Adipocyte (in vitro differentiated cells): Measurements from ENCODE around the gene TSC22D1.

Experiments used
- DNase-seq: peaks from one replicate; pipeline ENCODE4 v3.0.0-alpha.2; 2015; ENCODE audit warnings: low read depth
- H3K27me3 ChIP-seq: replicated peaks from 2 replicates; pipeline ENCODE4 v1.7.0; 2013; ENCODE audit warnings: mild to moderate bottlenecking, low read length, moderate library complexity; ENCODE audit not compliant: control insufficient read depth, insufficient read depth
- H3K36me3 ChIP-seq: 2 replicates; pipeline ENCODE4 v1.7.0; 2013; ENCODE audit warnings: low read length, mild to moderate bottlenecking, moderate library complexity; ENCODE audit not compliant: control insufficient read depth, insufficient read depth, severe bottlenecking
- H3K4me1 ChIP-seq: 2 replicates; pipeline ENCODE4 v1.7.0; 2013; ENCODE audit warnings: mild to moderate bottlenecking, low read length, moderate library complexity; ENCODE audit not compliant: control insufficient read depth, insufficient read depth
- H3K4me3 ChIP-seq: 2 replicates; pipeline ENCODE4 v1.7.0; 2013; ENCODE audit warnings: mild to moderate bottlenecking, low read length, moderate library complexity
- H3K9ac ChIP-seq: 2 replicates; pipeline ENCODE4 v1.7.0; 2013; ENCODE audit warnings: mild to moderate bottlenecking, low read length, moderate library complexity
- H3K9me3 ChIP-seq: 2 replicates; pipeline ENCODE4 v1.7.0; 2013; ENCODE audit warnings: mild to moderate bottlenecking, low read length, moderate library complexity; ENCODE audit not compliant: control insufficient read depth

TSC22D1 gene

DNA sequence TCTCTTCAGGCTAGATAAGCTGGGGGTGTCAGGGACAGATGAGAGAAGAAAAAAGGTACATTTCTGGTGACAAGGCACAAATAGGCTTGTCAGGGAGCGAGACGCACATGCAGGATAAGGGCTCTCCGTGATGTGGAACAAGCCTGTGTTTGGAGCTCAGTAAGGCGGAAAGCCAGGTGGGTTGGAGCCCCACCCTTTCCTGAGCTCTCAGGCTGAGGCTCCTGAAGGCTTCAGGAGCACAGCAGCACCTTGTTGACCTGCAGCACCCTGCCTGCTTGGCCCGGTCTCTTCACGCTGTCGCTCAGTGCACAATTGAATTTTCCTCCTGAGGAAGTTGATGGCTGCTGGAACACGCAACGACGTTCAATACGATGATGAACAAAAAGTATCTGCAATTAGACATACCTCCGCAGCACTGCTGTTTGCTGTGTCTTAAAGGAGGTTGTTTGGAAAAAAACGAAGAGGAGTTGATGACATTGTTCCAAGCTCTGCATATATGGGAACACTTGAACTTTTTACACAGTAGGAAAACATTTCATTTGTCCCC is 173.2 kb downstream of the TSC22D1 start:
- Histone ChIP-seq H3K9me3 (no peaks in the 10 kb centered on the region), H3K36me3 (no peaks in the 10 kb centered on the region), H3K27me3 (peaks cover 26% of the 10 kb centered on the region), H3K9ac (no peak overlapping the region), H3K4me3 (no peak overlapping the region), H3K4me1 (peaks cover 14% of the 10 kb centered on the region)
- no peak for DNase-seq

DNA sequence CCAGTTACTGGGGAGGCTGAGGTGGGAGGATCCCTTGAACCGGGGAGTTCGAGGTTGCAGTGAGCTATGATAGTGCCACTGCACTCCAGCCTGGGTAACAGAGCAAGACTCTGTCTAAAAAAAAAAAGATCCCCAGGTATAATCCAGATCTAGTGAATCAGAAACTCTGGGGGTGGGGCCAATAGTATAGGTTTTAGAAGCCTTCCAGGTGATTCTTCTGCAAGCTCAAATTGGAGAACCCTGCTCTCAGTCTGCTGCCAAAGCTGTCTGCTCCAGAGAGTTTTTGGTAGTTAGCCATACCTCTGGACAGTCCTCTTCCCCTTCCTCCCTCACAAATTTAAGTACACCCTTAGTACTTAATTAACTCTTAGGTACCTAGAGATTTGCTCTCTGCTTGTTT is 174.6 kb downstream of the TSC22D1 start:
- peaks cover 25% of the 10 kb centered on the region for H3K4me1 ChIP-seq
- no peaks in the 10 kb centered on the region for H3K36me3 ChIP-seq
- no peak overlapping the region for H3K9ac ChIP-seq
- no peak overlapping the region for H3K4me3 ChIP-seq
- no peaks in the 10 kb centered on the region for H3K9me3 ChIP-seq
- peaks cover 26% of the 10 kb centered on the region for H3K27me3 ChIP-seq
- no peak for DNase-seq

DNA sequence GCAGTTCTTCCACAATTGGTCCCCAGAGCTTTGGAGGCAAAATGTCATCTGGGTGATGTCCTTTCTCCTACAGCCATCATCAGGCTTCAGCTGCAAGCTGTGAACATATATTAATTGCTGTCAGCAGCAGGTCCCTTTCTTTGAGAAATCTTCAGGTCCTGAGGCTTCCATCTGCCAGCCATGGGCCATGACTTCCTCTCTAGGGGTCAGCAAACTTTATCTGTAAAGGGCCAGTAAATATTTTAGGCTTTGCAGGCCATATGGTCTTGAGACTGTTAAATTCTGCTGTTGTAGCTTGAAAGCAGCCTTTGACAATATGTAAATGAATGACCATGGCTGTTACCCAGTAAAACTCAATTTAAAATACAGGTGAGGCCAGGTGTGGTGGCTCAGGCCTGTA is 175.4 kb downstream of the TSC22D1 start:
- Histone ChIP-seq H3K4me1 (peaks cover 34% of the 10 kb centered on the region), H3K4me3 (no peak overlapping the region)

GRCh38 chr13:44399074-44399473 is 177.1 kb downstream of the TSC22D1 start:
- H3K9me3 ChIP-seq = no peaks in the 10 kb centered on the region
- H3K9ac ChIP-seq = no peak overlapping the region
- no peaks in the 10 kb centered on the region for H3K36me3 ChIP-seq
- H3K27me3 ChIP-seq = peaks cover 20% of the 10 kb centered on the region
- H3K4me3 ChIP-seq = no peak overlapping the region
- peaks cover 32% of the 10 kb centered on the region for H3K4me1 ChIP-seq
- no peak for DNase-seq

More for the DNA sequence above, 175.4 kb downstream of the TSC22D1 start:
- Histone ChIP-seq H3K9me3 (no peaks in the 10 kb centered on the region), H3K27me3 (peaks cover 25% of the 10 kb centered on the region), H3K36me3 (no peaks in the 10 kb centered on the region), H3K9ac (no peak overlapping the region)
- no peak for DNase-seq

- Histone ChIP-seq H3K4me1 (peaks cover 27% of the 10 kb centered on the region), H3K9ac (no peak overlapping the region), H3K4me3 (no peak overlapping the region), H3K27me3 (peaks cover 15% of the 10 kb centered on the region), H3K36me3 (no peaks in the 10 kb centered on the region), H3K9me3 (no peaks in the 10 kb centered on the region)
- no peak for DNase-seq
Observed at GRCh38 chr13:44398606-44399005, 177.5 kb downstream of the TSC22D1 start.

GRCh38 chr13:44397766-44398223 is 178.3 kb downstream of the TSC22D1 start:
- Histone ChIP-seq H3K27me3 (peaks cover 7% of the 10 kb centered on the region), H3K36me3 (no peaks in the 10 kb centered on the region), H3K9me3 (no peaks in the 10 kb centered on the region), H3K4me1 (peaks cover 21% of the 10 kb centered on the region), H3K4me3 (no peak overlapping the region), H3K9ac (peak overlapping the region; percentile 12)
- no peak for DNase-seq

GRCh38 chr13:44396701-44397580 is 179.2 kb downstream of the TSC22D1 start:
- Histone ChIP-seq H3K9ac (peak overlapping the region; percentile 12), H3K9me3 (no peaks in the 10 kb centered on the region), H3K36me3 (no peaks in the 10 kb centered on the region), H3K4me3 (peak overlapping the region; percentile 26), H3K4me1 (peaks cover 21% of the 10 kb centered on the region), H3K27me3 (peaks cover 7% of the 10 kb centered on the region)
- DNase-seq = peak; percentile 5

DNA sequence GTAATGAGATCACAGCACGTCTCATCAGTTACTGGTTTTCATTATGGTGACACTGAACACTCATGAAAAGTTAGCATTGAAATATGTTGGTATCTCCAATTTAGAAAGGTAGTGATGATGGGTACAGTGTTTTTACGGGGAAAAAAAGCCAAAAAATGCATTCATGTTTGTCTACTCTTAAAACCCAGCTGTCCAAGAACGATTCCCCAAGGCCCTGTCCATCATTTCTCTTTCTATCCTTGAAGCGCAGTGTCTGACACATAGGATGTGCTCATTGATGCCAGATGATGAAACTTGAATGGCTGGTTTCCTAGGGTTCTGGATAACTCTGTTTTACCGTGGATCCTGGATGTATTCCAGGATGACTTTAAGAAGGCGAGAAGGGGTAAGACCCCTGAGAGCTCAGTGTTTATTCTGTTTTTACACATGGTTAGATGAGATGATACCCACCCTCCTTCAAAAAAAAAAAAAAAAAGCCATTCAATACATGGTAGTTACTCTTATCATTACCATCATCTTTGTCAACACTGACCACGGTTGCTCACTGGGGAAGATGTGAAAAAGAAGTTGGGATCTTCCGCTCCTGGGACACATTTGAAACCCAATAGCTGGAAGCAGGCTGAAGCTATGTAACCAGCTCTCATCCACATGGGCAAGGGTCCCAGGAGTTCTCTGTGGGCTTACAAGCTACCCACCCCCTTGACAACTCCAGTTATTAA is 180.0 kb downstream of the TSC22D1 start:
- peaks cover 7% of the 10 kb centered on the region for H3K27me3 ChIP-seq
- H3K4me3 ChIP-seq = no peak overlapping the region
- peaks cover 21% of the 10 kb centered on the region for H3K4me1 ChIP-seq
- no peak overlapping the region for H3K9ac ChIP-seq
- H3K9me3 ChIP-seq = no peaks in the 10 kb centered on the region
- DNase-seq = no peak
- H3K36me3 ChIP-seq = no peaks in the 10 kb centered on the region

DNA sequence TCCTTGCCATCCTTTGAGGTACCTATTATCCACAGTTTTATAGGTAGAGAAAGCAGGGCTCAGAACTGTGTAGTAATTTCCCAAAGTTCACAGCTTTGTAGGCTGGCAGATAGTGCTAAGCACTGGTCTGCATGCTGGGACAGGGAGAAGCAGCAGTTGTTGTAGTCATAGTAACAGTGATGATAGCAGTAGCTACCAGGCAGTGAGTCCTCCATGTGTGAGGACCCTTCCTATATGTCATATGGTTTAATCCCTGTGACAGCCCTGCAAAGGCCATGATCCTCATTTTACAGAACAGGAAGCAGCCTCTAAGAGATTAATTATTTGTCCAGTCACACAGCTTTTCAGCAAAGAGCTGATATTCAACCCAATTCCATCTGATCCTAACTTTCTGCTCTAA is 181.5 kb downstream of the TSC22D1 start:
- Histone ChIP-seq H3K9ac (no peak overlapping the region), H3K36me3 (no peaks in the 10 kb centered on the region), H3K4me3 (no peak overlapping the region), H3K27me3 (peaks cover under 1% of the 10 kb centered on the region), H3K4me1 (peaks cover 21% of the 10 kb centered on the region), H3K9me3 (no peaks in the 10 kb centered on the region)
- no peak for DNase-seq

DNA sequence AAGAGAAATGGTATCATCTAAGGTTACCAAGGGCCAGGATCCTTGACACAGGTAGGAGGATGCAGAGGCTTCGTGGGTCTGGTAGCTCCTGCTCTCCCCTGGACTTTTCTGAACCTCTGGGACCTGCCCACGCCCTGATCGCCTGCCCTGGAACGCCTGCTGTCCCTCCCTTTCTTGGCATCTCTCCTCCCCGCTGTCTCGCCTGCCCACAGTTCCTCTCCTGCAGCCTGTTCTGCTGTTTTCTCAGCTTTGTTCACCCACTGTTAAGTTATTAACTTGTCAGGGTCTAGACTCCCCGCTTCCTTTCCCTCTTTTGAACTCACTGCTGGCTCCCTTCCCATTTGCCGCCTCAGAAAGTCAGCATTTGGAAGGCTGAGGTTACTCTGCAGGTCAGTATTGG is 182.7 kb downstream of the TSC22D1 start:
- Histone ChIP-seq H3K9me3 (no peaks in the 10 kb centered on the region), H3K9ac (no peak overlapping the region), H3K4me3 (no peak overlapping the region), H3K27me3 (no peaks in the 10 kb centered on the region), H3K36me3 (no peaks in the 10 kb centered on the region), H3K4me1 (peaks cover 21% of the 10 kb centered on the region)
- DNase-seq = no peak

DNA sequence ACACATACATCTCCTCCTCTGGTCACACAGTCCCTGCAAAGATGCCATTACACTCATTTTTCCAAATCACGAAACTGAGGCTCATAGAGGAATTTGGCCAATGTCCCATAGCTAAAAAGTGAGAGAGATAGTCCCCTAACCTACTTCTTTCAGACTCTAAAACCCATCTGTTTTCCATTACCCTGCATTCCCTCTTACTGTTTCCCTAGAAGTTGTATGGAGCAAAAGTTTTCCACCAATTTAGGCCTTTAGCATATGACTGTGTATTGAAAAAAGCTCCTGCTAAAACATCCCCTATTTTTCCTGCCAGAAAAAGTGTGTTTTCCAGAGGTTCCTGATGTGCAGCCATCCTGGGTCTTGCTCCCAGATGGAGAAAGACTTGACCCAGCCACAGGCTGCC is 186.3 kb downstream of the TSC22D1 start:
- Histone ChIP-seq H3K36me3 (no peaks in the 10 kb centered on the region), H3K9ac (no peak overlapping the region), H3K9me3 (no peaks in the 10 kb centered on the region), H3K27me3 (no peaks in the 10 kb centered on the region), H3K4me3 (no peak overlapping the region), H3K4me1 (peaks cover 17% of the 10 kb centered on the region)
- peak; percentile 56 for DNase-seq
